Loucy (cell line): ENCODE data around the gene CFAP58.

Experiments used
- H2AFZ ChIP-seq: fragments of 200-600 bp; sonication (generic); 2 replicates; pipeline ENCODE4 v1.6.0; 2016; ENCODE audit warnings: antibody characterized with exemption, mild to moderate bottlenecking, low read length, moderate library complexity
- H3F3A ChIP-seq: fragments of 200-600 bp; 2 replicates; pipeline ENCODE4 v1.6.0; 2016; ENCODE audit warnings: antibody characterized with exemption, low read depth, mild to moderate bottlenecking
- H3K27me3 ChIP-seq: fragments of 200-600 bp; sonication (generic); 2 replicates; pipeline ENCODE4 v1.6.1; 2014; ENCODE audit warnings: low read length, mild to moderate bottlenecking; ENCODE audit not compliant: insufficient read depth, poor library complexity, severe bottlenecking
- H3K36me3 ChIP-seq: fragments of 200-600 bp; sonication (generic); 2 replicates; pipeline ENCODE4 v1.6.1; 2016; ENCODE audit warnings: low read length; ENCODE audit not compliant: insufficient read depth
- H3K4me1 ChIP-seq: fragments of 200-600 bp; sonication (generic); 2 replicates; pipeline ENCODE4 v1.5.1; 2014; ENCODE audit warnings: low read length, mild to moderate bottlenecking; ENCODE audit not compliant: insufficient read depth, poor library complexity, severe bottlenecking
- H3K4me2 ChIP-seq: fragments of 200-600 bp; sonication (generic); 2 replicates; pipeline ENCODE4 v1.6.0; 2014; ENCODE audit warnings: antibody characterized with exemption, low read length, low read depth, mild to moderate bottlenecking; ENCODE audit not compliant: poor library complexity, severe bottlenecking
- H3K4me3 ChIP-seq: fragments of 200-600 bp; sonication (generic); 2 replicates; pipeline ENCODE4 v1.5.1; 2014; ENCODE audit warnings: low read length, mild to moderate bottlenecking, mixed read lengths; ENCODE audit not compliant: poor library complexity, severe bottlenecking
- H3K79me2 ChIP-seq: fragments of 200-600 bp; sonication (generic); 2 replicates; pipeline ENCODE4 v1.6.1; 2014; ENCODE audit warnings: low read length; ENCODE audit not compliant: insufficient read depth
- H3K9ac ChIP-seq: fragments of 200-600 bp; sonication (generic); 2 replicates; pipeline ENCODE4 v1.6.0; 2014; ENCODE audit warnings: mild to moderate bottlenecking, low read depth, low read length, moderate library complexity; ENCODE audit not compliant: poor library complexity, severe bottlenecking
- H3K9me2 ChIP-seq: fragments of 200-600 bp; sonication (generic); replicated peaks from 2 replicates; pipeline ENCODE4 v1.6.1; 2016; ENCODE audit warnings: low read depth, low read length, mixed read lengths
- H3K9me3 ChIP-seq: fragments of 200-600 bp; sonication (generic); 2 replicates; pipeline ENCODE4 v1.6.1; 2014; ENCODE audit warnings: mild to moderate bottlenecking, antibody characterized with exemption, low read length, low read depth; ENCODE audit not compliant: insufficient read depth
- H4K20me1 ChIP-seq: fragments of 200-600 bp; sonication (generic); 2 replicates; pipeline ENCODE4 v1.6.0; 2014; ENCODE audit warnings: antibody characterized with exemption, low read length, mild to moderate bottlenecking; ENCODE audit not compliant: insufficient read depth, poor library complexity, severe bottlenecking
- EZH2phosphoT487 ChIP-seq: fragments of 200-600 bp; IDR thresholded peaks from 2 replicates; pipeline ENCODE4 v1.6.1; 2018; ENCODE audit warnings: antibody characterized with exemption, mild to moderate bottlenecking, moderate library complexity, borderline replicate concordance
- TF ChIP-seq, protein P1 (sequence below): fragments of 200-600 bp; sonication (generic); conservative IDR thresholded peaks from 2 replicates; pipeline ENCODE4 v1.5.1; 2014; ENCODE audit warnings: mild to moderate bottlenecking, antibody characterized with exemption, low read length

CFAP58 gene

DNA sequence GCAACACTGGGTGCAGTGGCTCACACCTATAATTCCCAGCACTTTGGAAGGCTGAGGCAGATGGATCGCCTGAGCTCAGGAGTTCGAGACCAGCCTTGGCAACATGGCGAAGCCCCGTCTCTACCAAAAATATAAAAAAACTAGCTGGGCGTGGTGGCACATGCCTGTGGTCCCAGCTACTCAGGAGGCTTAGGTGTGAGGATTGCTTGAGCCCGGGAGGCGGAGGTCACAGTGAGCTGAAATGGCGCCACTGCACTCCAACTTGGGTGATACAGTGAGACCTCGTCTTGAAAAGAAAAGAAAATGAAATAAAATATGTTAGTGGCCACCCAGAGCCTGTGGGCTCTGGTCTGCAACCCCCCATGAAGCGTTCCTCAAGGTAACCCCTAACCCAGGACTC is 28.7 kb upstream of the CFAP58 start:
- peak overlapping the region; percentile 85 for H3K4me2 ChIP-seq
- no peaks in the 10 kb centered on the region for H3K27me3 ChIP-seq
- H3K36me3 ChIP-seq, result no peaks in the 10 kb centered on the region; the same call in 1 of the 2 replicates
- H3K4me1 ChIP-seq, result peaks cover 92% of the 10 kb centered on the region
- no peak overlapping the region for H2AFZ ChIP-seq
- H3K9me3 ChIP-seq, result no peaks in the 10 kb centered on the region
- H4K20me1 ChIP-seq, result peaks cover 73% of the 10 kb centered on the region
- H3K4me3 ChIP-seq, result peak overlapping the region; percentile 74
- peak overlapping the region; percentile 80 for H3K9ac ChIP-seq
- no peaks in the 10 kb centered on the region for H3F3A ChIP-seq
- H3K79me2 ChIP-seq, result peaks cover 100% of the 10 kb centered on the region
- TF ChIP-seq EZH2phosphoT487, result no peak
- TF ChIP-seq, protein P1, sequence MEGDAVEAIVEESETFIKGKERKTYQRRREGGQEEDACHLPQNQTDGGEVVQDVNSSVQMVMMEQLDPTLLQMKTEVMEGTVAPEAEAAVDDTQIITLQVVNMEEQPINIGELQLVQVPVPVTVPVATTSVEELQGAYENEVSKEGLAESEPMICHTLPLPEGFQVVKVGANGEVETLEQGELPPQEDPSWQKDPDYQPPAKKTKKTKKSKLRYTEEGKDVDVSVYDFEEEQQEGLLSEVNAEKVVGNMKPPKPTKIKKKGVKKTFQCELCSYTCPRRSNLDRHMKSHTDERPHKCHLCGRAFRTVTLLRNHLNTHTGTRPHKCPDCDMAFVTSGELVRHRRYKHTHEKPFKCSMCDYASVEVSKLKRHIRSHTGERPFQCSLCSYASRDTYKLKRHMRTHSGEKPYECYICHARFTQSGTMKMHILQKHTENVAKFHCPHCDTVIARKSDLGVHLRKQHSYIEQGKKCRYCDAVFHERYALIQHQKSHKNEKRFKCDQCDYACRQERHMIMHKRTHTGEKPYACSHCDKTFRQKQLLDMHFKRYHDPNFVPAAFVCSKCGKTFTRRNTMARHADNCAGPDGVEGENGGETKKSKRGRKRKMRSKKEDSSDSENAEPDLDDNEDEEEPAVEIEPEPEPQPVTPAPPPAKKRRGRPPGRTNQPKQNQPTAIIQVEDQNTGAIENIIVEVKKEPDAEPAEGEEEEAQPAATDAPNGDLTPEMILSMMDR, result no peak
- H3K9me2 ChIP-seq, result no peaks in the 10 kb centered on the region

DNA sequence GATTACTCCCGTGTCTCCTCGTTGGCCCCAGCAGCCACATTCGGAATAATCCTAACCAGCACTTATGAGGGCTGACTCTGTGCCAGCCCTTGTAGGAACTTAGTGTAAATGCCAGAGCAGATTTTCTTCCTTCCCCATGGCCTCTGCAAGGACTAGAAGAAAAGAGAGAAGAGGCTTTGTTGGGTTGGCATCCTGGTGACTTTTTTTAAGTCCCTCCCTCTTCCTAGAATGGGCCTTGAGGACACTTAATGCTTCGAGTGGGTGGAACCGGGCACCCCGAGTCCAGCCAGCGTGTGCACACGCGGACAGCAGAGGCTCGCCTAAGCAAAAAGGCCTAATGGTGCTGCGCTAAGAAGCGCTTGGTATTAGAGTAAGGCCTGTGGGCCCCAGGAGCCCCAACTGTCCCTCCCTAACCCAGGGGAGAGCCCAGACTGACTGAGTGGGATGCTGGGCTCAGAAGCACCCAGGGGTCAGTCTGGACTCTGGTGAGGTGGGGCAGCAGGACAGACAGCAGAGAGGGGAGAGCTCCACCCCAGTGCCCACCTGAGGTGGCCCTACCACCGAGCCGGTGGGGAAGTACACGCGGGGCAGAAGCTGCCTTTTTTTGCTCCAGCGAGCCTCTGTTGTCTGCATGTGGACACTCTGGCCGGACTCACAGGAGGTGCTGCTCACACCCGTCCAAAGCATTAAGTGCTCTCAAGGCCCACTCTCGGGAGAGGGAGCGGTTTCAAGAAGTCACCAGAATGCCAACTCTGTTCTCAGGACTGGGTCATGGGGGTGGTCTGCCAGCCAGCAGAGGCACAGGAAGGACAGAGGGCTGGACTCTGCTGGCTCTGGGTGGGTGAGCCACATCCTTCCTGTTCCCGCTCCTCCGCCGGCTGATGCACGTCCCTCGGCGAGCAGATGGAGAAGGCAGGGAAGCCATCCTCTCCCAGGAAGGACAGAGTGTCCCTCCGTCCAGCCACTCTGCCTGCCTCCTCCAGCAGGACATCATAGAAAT is 27.9 kb upstream of the CFAP58 start:
- Histone ChIP-seq H3K4me1 (peaks cover 99% of the 10 kb centered on the region), H4K20me1 (peaks cover 68% of the 10 kb centered on the region), H3K4me3 (peak overlapping the region; percentile 74), H3K9me2 (no peaks in the 10 kb centered on the region), H3K9me3 (no peaks in the 10 kb centered on the region), H3K79me2 (peaks cover 100% of the 10 kb centered on the region), H3K4me2 (peak overlapping the region; percentile 85), H3F3A (no peaks in the 10 kb centered on the region), H3K27me3 (no peaks in the 10 kb centered on the region), H3K9ac (peak overlapping the region; percentile 80), H3K36me3 (no peaks in the 10 kb centered on the region; the same call in 1 of the 2 replicates), H2AFZ (no peak overlapping the region)
- TF ChIP-seq EZH2phosphoT487, result no peak
- TF ChIP-seq, protein P1, result no peak

DNA sequence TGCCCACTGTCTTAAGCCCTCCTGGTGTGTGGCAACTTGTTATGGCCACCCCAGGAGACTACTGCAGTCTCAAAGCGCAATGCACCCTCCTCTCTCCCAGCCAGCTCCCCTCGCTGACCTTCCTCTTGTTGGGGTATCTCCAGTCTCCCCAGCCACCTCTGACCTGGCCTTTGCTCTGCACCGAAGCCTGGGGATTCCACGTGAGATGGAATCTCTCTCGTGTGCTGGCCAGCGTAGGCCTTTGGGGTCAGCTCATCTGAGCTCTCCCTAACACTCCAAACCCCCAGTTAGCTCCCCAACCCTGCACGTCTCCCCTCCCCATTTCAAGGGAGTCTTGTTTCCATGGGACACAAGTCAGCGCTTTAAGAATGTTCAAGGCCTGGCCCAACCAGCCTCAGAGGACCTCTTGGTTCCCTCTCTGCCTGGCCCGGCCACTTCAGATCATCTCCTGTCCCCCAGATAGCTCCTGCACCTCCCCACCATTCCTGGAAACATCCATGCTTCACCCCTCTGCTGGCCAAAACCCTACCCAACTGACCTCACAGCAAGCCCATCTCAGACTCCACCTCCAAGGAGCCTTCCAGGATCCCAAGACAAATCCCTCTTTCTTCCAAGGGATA is 26.5 kb upstream of the CFAP58 start:
- Histone ChIP-seq H3K4me3 (peak overlapping the region; percentile 74), H3K9me3 (no peaks in the 10 kb centered on the region), H3K4me1 (peaks cover 100% of the 10 kb centered on the region), H3K4me2 (peak overlapping the region; percentile 85), H3K9me2 (no peaks in the 10 kb centered on the region), H3K79me2 (peaks cover 100% of the 10 kb centered on the region), H3F3A (no peaks in the 10 kb centered on the region), H3K9ac (peak overlapping the region; percentile 80), H4K20me1 (peaks cover 68% of the 10 kb centered on the region), H2AFZ (no peak overlapping the region), H3K36me3 (no peaks in the 10 kb centered on the region; the same call in 1 of the 2 replicates), H3K27me3 (no peaks in the 10 kb centered on the region)
- no peak for TF ChIP-seq EZH2phosphoT487
- TF ChIP-seq, protein P1, result no peak
